Endometrial microvascular endothelial cells (primary cell): ENCODE data around the gene PDAP1. TPM values are rescaled to one million over a fixed set of nuclear protein-coding genes. Genes with fewer than 3 reads are reported as not detected.
"Not testable (repeated sequence)": the region's sequence is repeated elsewhere in the genome, so short reads cannot be mapped to it uniquely, and the experiment has no call there.

Experiments
- in situ Hi-C: cut with HindIII; loops from 2 replicates; pipeline ENCODE4 v1.10.0; 2017; ENCODE audit warnings: low sequenced_read_pairs, low pct_unique_long_range_greater_than_20kb; ENCODE audit errors: inconsistent ontology term
- total RNA-seq: library from RNA; depleted of rRNA; stranded (reverse); fragments of >200 nt; gene quantifications from one replicate; pipeline ENCODE4 v1.2.3, GENCODE V29; 2015; ENCODE audit errors: inconsistent ontology term

Gene PDAP1
- total RNA-seq, 1 donor from 2014 or later: 147 TPM

DNA sequence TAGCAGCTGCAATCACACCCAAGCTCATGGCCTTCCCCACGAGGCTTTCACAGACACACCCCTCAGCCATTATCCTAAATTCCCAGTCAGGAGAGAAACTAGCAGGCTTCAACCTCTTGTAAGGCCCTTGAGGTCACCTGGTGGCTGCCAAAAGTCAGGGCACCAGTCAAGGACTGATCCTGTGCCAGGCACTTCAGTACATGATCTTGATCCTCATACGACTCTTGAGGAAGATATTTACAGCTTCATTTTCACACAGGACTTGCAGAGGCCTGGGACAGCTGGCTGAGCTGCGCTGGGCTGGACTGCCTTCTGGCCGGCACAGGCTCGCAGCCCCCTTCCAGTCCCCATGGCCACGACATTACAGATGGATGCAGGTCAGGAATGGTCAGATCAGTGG lies 8.8 kb downstream of the PDAP1 start:
- in situ Hi-C loops: no loop called here

GRCh38 chr7:99398891-99399445 lies 9.4 kb downstream of the PDAP1 start:
- in situ Hi-C loops: no loop called here

DNA sequence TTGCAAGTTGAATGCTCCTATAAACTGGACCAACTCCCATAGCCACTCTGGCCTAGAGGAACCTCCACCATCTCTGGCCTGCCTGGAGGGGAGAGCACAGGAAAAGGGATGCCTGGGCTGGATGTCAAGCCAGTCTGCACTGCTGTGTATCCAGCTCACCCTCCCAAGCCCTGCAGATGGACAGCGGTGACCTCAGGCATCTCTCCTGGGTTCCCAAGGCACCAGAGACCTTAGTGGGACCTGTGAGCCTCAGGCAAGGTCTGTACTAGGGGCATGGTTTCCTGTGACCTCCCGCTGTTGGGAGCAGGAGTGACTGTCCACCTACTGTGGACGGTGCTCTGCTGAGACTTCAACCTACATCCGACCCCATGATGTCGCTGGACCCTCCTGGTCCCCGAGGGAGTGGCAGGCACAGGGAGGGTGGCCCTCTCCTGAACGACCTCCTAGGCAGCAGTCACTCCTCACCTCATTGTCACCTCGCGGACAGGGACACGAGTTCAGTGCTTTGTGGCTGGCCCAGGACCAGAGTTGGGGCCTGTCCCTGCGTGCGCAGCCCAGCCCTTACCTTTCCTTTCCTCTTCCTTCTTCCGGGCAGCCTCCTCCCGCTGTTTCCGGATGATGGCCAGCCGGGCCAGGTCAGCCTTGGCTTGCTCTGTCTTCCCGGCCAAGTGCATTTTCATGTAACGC lies 11.0 kb downstream of the PDAP1 start:
- in situ Hi-C loops: no loop called here

DNA sequence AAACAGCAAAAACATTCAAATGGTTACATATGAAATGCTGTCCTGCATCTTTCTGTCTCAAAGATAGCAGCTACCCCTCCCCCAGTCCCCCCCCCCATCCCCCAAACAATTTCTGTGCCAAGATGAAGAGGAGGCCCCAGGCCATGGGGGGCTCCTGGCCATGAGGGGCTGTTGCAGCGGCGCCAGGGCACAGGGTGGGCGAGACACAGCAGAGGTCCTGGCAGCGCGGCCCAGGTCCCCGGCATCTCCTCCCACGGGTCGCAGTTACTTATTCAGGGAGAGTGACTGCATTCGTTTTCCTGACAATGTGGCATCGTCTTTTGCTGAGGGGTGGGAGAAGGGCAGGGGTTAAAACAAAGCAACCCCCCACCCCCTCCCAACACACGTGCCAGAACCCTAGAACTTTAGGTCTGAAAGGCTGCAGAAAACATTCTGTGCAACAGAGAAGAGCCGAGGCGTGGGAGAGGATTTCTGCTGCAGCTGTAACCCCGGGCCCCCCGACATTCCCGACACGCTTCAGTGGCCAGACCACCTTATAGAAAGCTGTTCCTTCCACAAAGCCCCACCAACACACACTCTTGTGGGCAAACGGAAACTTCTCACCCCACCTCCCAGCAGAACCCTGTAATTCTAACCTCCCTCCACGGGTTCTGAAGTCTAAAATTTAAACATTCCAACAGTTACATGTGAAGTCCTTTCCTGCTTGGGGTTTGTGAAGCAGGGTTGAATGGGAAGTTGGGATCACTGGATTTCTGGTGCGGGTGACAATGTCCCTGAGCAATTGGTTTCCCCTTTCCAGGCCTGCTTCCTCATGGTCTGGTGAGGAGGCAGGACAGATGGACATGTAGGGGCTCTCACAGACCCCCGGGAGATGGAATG lies 11.7 kb downstream of the PDAP1 start:
- in situ Hi-C loops: no loop called here

DNA sequence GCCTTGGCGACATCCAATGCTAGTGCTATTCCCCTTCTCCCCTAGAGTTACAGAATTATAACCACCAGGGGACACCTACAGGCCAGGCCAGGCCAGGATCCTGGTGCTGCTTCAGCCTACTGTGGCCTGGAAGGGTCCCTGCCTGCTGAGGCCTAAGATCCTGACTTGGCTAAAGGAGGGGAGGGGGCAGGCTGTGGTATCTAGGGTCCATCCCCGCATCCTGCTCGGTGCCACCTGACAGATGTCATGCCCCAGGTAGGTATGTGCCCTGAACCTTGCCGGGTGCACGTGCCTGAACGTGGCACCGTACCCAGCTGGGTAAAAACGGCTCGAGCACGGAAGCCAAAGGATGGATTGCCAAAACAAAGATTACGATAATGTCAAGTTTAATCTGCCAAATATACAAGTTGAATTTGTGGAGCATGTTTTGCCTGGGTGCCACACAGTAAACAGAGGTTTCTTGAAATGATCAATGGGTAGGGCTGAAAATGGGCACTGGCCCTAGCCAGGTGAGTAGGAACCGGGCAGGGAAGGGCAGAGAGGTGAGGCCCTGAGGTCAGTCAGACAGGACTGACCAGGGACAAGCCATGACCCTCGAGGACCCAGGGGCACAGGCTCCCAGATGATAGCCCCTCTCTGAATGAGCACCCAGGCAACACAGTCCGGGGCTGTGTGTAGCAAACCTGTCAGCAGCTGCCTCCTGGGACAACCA lies 12.6 kb downstream of the PDAP1 start:
- in situ Hi-C loops: no loop called here

- in situ Hi-C loops: no loop called here
Measured at GRCh38 chr7:99394188-99394502, 14.3 kb downstream of the PDAP1 start.

- in situ Hi-C loops: no loop called here
Measured at GRCh38 chr7:99393355-99394187, 14.8 kb downstream of the PDAP1 start.

DNA sequence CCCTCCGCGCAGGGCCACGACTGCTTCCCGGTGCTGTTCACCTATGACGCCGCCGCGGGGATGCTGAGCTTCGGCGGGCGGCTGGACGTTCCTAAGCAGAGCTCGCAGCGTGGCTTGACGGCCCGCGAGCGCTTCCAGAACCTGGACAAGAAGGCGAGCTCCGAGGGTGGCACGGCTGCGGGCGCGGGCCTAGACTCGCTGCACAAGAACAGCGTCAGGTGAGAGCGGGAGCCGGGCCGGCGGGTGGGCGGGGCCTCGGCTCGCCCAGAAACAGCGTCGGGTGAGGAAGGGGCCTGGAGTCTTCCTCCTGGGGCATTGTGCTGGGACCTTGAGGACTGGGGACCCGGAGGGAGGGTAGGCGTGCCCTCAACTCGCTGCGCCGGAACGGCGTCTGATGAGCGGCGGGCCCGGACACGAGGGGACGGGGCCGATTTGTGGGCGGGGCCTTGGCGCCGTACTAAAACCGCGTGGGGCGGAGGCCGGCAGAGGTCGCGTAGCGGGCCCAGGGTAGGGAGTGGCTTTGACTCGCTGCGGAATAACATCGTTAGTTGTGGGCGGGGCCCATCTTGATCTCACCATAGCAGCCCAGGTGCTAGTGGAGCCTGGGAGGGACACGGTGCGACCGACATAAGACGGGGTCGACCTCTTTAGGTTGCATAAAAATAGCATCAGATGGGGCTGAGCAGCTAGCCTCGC lies 15.6 kb downstream of the PDAP1 start:
- in situ Hi-C loops: no loop called here

DNA sequence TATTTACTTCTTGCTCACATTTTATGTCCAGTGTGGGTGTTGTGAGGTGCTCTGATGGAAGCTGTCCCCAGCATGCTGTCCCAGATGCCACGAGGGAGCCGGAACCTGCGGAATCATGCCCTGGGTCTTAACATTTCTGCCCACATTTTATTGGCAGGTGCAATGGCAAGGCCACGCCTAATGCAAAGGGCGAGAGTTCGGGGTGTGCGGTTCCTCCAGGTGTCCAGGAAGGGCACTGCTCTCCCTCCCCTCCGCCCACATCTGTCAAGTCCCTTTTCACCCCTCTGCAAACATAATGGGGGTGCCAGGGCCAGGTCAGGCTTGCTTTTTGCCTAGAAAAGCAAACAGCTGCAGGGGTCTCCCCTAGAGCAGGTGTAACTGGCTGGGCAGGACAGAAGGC lies 16.4 kb downstream of the PDAP1 start:
- in situ Hi-C loops: no loop called here

- in situ Hi-C loops: no loop called here
Measured at GRCh38 chr7:99390941-99391602, 17.3 kb downstream of the PDAP1 start.

- in situ Hi-C loops: no loop called here
Measured at GRCh38 chr7:99389772-99390171, 18.6 kb downstream of the PDAP1 start.

GRCh38 chr7:99387912-99388311 lies 20.5 kb downstream of the PDAP1 start:
- in situ Hi-C loops: no loop called here

- in situ Hi-C loops: not testable (repeated sequence)
Measured at GRCh38 chr7:99387239-99387635, 21.2 kb downstream of the PDAP1 start.

GRCh38 chr7:99386584-99387238 lies 21.7 kb downstream of the PDAP1 start:
- in situ Hi-C loops: no loop called here

DNA sequence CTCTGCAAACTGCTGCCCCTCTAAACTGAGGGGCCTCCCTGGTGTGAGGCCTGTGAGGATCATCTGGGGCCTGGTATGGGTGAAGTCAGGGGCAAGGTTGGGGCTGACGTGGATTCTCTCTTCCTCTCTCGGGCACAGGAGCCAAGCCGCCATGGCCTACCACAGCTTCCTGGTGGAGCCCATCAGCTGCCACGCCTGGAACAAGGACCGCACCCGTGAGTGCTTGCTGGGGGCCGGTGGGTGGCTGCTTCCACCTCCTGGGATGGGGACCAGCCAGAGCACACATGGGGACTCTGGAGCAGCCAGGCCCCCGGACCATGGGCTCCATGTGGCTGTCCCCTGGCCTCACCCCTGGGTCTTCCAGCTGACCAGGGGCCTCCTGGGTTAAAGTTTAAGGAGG lies 22.8 kb downstream of the PDAP1 start:
- in situ Hi-C loops: no loop called here

GRCh38 chr7:99384523-99384922 lies 23.9 kb downstream of the PDAP1 start:
- in situ Hi-C loops: no loop called here

GRCh38 chr7:99383791-99384370 lies 24.5 kb downstream of the PDAP1 start:
- in situ Hi-C loops: no loop called here
